GM12873 (cell line): ENCODE data around the gene SYNPR.

Experiments used
- CTCF ChIP-seq: IDR thresholded peaks from 2 replicates; pipeline ENCODE4 v1.5.1; 2012; ENCODE audit warnings: low read depth, mild to moderate bottlenecking, moderate library complexity, low read length, control low read depth; ENCODE audit not compliant: insufficient read depth; ENCODE audit errors: missing control alignments

Gene SYNPR

GRCh38 chr3:63580151-63580550 lies 302.0 kb downstream of the SYNPR start:
- no peak for TF ChIP-seq CTCF

- no peak for TF ChIP-seq CTCF
Observed at GRCh38 chr3:63582943-63583500, 304.9 kb downstream of the SYNPR start.

- no peak for TF ChIP-seq CTCF
Observed at GRCh38 chr3:63584681-63585080, 306.6 kb downstream of the SYNPR start.

GRCh38 chr3:63585927-63586326 lies 307.8 kb downstream of the SYNPR start:
- TF ChIP-seq CTCF = no peak

- TF ChIP-seq CTCF = no peak
Observed at GRCh38 chr3:63588895-63589294, 310.8 kb downstream of the SYNPR start.

GRCh38 chr3:63593779-63594178 lies 315.7 kb downstream of the SYNPR start:
- TF ChIP-seq CTCF = no peak

GRCh38 chr3:63595221-63595620 lies 317.1 kb downstream of the SYNPR start:
- no peak for TF ChIP-seq CTCF
